ENCODE data around the gene WDFY2.

WDFY2 gene

DNA sequence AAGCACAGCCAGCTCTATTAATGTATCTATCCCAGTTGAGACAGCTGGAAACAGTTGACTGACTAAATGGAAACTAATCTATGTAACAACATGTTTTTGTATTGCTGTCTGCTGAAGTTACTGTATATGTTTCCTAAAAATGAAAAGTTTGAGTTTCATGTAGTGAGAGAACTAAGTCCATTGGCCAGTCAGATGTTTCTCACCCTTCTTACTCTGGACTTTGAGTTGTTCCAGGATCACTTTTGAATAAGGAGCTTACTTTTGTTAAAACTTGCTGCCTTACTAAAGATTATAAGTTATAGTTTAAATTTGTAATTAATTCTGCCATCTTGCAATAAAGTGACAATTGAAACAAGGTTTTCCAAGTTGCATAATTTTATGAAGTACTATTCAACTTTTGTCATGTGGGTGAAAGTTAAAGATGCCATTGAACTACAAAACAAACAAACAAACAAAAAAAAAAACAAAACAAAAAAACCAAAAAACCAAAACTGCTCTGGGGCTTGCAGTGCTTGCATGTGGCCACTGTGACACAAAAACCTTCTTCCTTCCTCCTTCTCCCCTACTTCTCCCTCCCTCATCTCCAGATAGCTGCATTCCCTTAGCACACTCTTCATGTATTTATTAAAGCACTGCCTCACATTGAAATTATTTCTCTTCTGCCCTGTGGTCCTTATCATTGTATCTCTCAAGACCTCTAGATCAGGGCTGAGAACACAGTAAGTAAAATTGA, 15.3 kb downstream of the WDFY2 start:
- TF ChIP-seq, protein P1, sequence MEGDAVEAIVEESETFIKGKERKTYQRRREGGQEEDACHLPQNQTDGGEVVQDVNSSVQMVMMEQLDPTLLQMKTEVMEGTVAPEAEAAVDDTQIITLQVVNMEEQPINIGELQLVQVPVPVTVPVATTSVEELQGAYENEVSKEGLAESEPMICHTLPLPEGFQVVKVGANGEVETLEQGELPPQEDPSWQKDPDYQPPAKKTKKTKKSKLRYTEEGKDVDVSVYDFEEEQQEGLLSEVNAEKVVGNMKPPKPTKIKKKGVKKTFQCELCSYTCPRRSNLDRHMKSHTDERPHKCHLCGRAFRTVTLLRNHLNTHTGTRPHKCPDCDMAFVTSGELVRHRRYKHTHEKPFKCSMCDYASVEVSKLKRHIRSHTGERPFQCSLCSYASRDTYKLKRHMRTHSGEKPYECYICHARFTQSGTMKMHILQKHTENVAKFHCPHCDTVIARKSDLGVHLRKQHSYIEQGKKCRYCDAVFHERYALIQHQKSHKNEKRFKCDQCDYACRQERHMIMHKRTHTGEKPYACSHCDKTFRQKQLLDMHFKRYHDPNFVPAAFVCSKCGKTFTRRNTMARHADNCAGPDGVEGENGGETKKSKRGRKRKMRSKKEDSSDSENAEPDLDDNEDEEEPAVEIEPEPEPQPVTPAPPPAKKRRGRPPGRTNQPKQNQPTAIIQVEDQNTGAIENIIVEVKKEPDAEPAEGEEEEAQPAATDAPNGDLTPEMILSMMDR (IDR thresholded peaks at IDR 0.05; ENCODE audit: low read depth, low read length): no peak
- no peak overlapping the region for H3K4me3 ChIP-seq (ENCODE audit: low read depth, low read length)
- DNase-seq (ENCODE audit: low read depth, low spot score): no peak
- in situ Hi-C loops (cut with HindIII; ENCODE audit: low sequenced_read_pairs): no loop called here

DNA sequence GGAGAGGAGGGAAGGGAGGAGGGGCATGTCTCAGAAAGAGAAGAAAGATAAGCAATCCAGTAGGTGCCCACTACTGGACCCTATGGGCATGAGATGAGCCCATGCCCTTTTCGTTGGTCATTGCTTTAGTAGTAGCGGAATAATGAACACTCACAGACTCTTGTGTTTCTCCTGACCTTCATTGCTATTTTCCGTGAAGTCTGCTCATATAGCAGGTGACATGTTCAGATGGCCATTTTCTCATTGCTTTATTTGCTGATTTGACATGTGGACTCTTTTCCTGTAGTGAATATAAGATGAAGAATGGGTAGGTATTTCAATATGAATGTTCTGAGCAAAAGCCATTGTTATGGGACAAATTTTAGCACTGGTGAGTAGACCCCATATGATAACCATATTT, 16.4 kb downstream of the WDFY2 start:
- in situ Hi-C loops (cut with HindIII; ENCODE audit: low sequenced_read_pairs): no loop called here
- DNase-seq (ENCODE audit: low read depth, low spot score): no peak
- TF ChIP-seq, protein P1 (IDR thresholded peaks at IDR 0.05; ENCODE audit: low read depth, low read length): no peak
- H3K4me3 ChIP-seq (ENCODE audit: low read depth, low read length): no peak overlapping the region

DNA sequence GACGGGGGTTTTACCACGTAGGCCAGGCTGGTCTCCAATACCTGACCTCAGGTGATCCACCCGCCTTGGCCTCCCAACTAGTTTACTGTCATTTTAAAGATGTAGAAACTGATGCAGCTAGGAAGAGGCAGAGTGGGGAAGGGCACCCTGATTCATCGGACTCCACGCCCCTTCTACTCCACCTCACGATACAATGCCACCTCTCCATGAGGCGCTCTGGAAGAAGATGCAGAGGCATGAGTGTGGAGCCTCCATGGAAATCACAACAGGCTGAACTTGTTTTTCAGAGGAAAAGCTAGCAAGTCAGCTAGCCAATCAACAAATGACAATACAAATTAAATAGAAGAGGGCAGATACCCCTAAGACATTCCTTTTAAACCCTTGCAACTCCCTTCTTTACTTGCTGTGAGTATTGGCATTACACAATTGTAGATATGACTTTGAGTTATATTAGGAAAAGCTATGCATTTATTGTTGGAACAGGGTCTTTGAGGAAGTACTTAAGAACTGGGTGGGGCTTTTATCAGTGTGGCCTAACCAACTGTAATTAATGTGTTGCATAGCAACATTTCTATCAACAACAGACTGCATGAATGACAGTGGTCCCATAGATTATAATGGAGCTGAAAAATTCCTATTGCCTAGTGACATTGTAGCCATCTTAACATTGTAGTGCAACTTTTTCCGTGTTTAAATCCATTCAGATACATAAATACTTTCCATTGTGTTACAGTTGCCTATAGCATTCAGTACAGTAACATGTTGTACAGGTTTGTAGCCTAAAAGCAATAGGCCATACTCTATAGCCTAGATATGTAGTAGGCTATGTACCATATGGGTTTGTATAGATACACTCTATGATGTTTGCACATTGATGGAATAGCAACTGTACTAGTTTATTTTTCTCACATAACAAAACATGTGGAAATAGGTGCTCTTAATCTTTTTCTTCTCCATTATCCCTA, 17.6 kb downstream of the WDFY2 start:
- no peak for DNase-seq (ENCODE audit: low read depth, low spot score)
- TF ChIP-seq, protein P1 (IDR thresholded peaks at IDR 0.05; ENCODE audit: low read depth, low read length): no peak
- in situ Hi-C loops (cut with HindIII; ENCODE audit: low sequenced_read_pairs): no loop called here
- no peak overlapping the region for H3K4me3 ChIP-seq (ENCODE audit: low read depth, low read length)

DNA sequence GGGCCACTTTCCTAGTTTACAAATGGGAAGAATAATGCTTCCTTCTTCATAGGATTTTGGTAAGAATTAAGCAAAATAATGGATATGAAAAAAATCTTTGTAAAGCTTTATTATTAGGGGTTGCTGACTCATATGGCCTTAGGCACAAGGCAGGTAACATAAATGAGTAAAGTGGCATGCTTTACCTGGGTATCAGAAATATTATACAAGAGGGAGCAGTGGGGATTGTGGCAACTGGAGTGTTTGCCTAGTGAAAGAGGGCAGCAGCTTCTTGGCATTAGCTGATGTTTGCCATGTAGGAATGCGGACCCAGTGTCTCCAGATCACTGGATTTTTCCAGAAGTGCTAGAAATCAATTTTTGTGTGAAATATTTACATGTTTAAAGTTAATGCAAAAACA, 19.5 kb downstream of the WDFY2 start:
- H3K4me3 ChIP-seq (ENCODE audit: low read depth, low read length): no peak overlapping the region
- in situ Hi-C loops (cut with HindIII; ENCODE audit: low sequenced_read_pairs): no loop called here
- DNase-seq (ENCODE audit: low read depth, low spot score): no peak
- TF ChIP-seq, protein P1 (IDR thresholded peaks at IDR 0.05; ENCODE audit: low read depth, low read length): no peak

DNA sequence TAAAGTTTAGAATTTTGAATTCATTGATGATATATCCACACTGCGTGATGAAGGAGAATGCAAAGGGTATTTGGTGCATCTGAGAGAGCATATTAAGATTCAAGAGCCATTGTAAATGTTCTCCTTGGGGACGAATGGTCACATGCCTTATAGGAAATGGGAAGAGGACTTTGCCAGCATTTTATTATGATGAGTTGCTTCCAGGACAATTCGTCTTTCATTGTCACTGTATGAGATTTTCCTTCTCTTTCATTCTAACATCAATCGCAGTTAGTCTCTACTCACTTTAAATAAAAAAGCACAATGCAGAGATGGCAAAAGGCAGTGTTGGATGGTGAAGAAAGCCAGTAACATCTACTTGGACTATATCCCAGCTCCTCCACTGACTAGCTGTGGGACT, 21.4 kb downstream of the WDFY2 start:
- in situ Hi-C loops (cut with HindIII; ENCODE audit: low sequenced_read_pairs): no loop called here
- TF ChIP-seq, protein P1 (IDR thresholded peaks at IDR 0.05; ENCODE audit: low read depth, low read length): no peak
- no peak for DNase-seq (ENCODE audit: low read depth, low spot score)
- H3K4me3 ChIP-seq (ENCODE audit: low read depth, low read length): no peak overlapping the region

DNA sequence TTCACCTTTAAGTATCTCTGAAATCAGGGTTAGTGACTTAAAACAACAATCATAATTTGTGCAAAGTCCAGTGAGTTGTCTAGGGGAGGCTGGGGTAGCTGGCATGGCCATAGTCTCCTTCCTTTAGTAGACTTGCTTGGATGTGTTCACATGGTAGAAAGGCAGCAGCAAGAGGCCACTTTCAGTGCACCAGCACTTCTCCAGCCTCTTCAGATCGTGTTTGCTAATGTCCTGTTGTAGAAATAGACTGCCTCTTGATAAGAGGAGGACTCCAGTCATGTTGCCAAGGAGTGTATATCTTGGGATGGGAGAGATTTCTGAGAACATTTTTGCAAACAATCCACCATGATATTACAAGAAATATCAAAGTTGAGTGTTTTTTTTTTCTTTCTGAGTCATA, 22.9 kb downstream of the WDFY2 start:
- TF ChIP-seq, protein P1 (IDR thresholded peaks at IDR 0.05; ENCODE audit: low read depth, low read length): no peak
- DNase-seq (ENCODE audit: low read depth, low spot score): no peak
- in situ Hi-C loops (cut with HindIII; ENCODE audit: low sequenced_read_pairs): no loop called here
- no peak overlapping the region for H3K4me3 ChIP-seq (ENCODE audit: low read depth, low read length)
